GM12878 (cell line): Measurements from ENCODE around the gene IL23R. TPM values are rescaled to one million over a fixed set of nuclear protein-coding genes. Genes with fewer than 3 reads are reported as not detected.

Experiments
- ATAC-seq: fragments of 200-7000 bp; cut with Tn5 transposase; 3 replicates; pipeline ENCODE4 v1.9.1; 2020; ENCODE audit warnings: mild to moderate bottlenecking, moderate library complexity
- BruUV-seq: library from RNA; stranded (reverse); fragments of 400-500 nt; replicated peaks from 2 replicates; lab custom pipeline; 2021; lab: Mats Ljungman, UMichigan
- CTCF ChIA-PET: fragments of 300-600 bp; sonication (Branson Sonifier 250); formaldehyde crosslinking; extraction: SDS; loops from one replicate; lab custom pipeline; 2021; ENCODE audit warnings: inconsistent platforms; lab: Yijun Ruan, JAX
- POLR2A ChIA-PET: fragments of 350-600 bp; formaldehyde crosslinking; extraction: SDS; loops from one replicate; lab custom pipeline; 2021; ENCODE audit warnings: inconsistent platforms; lab: Charles Lee
- RAD21 ChIA-PET: fragments of 300-600 bp; sonication (Branson Sonifier 250); formaldehyde crosslinking; loops from one replicate; lab custom pipeline; 2023; ENCODE audit warnings: antibody characterized with exemption; ENCODE audit not compliant: unreplicated experiment; lab: Charles Lee
- SMC1A ChIA-PET: fragments of 300-600 bp; sonication (Branson Sonifier 250); formaldehyde crosslinking; loops from one replicate; lab custom pipeline; 2023; ENCODE audit not compliant: unreplicated experiment, uncharacterized antibody; lab: Charles Lee
- DNase-seq: peaks from one replicate; pipeline ENCODE4 v3.0.0-alpha.2; 2011; ENCODE audit warnings: low read depth, low spot score
- FAIRE-seq: peaks from 3 replicates; lab custom pipeline; 2011; peaks lifted over from hg19 to GRCh38; lab: Jason Lieb, UNC
- H2AFZ ChIP-seq: 2 replicates; pipeline ENCODE4 v1.6.0; 2011; ENCODE audit warnings: low read depth, low read length, control low read depth; ENCODE audit not compliant: control insufficient read depth
- H3K27ac ChIP-seq: 2 replicates; pipeline ENCODE4 v1.5.1; 2011; ENCODE audit warnings: control low read depth; ENCODE audit not compliant: control insufficient read depth, insufficient read depth
- H3K27me3 ChIP-seq, 2 experiments: replicated peaks in 1 of 2; 2 replicates each; pipeline versions ENCODE4 v1.6.0 to v1.6.1; 2011; ENCODE audit warnings: low read length in 1 of 2; ENCODE audit not compliant: control insufficient read depth in 2 of 2, insufficient read depth in 2 of 2
- H3K36me3 ChIP-seq, 2 experiments: 2 replicates each; pipeline ENCODE4 v1.5.1; 2011; ENCODE audit warnings: low read length in 1 of 2; ENCODE audit not compliant: control insufficient read depth in 2 of 2, insufficient read depth in 2 of 2
- H3K4me1 ChIP-seq: 2 replicates; pipeline ENCODE4 v1.6.1; 2011; ENCODE audit warnings: mild to moderate bottlenecking, low read length, moderate library complexity, mixed read lengths; ENCODE audit not compliant: control insufficient read depth, insufficient read depth
- H3K4me2 ChIP-seq: 2 replicates; pipeline ENCODE4 v1.6.0; 2011; ENCODE audit warnings: control low read depth; ENCODE audit not compliant: control insufficient read depth, insufficient read depth
- H3K4me3 ChIP-seq: fragments of 200-600 bp; sonication (generic); 2 replicates; pipeline ENCODE4 v1.5.1; 2016
- H3K79me2 ChIP-seq: 2 replicates; pipeline ENCODE4 v1.6.0; 2011; ENCODE audit warnings: low read length; ENCODE audit not compliant: control insufficient read depth, insufficient read depth
- H3K9ac ChIP-seq: 2 replicates; pipeline ENCODE4 v1.8.0; 2011; ENCODE audit warnings: low read length, control low read depth, mixed read lengths; ENCODE audit not compliant: control insufficient read depth, insufficient read depth
- H3K9me3 ChIP-seq: replicated peaks from 3 replicates; pipeline ENCODE4 v1.5.1; 2011; ENCODE audit warnings: mild to moderate bottlenecking, low read length; ENCODE audit not compliant: control insufficient read depth, insufficient read depth
- H4K20me1 ChIP-seq: 2 replicates; pipeline ENCODE4 v1.6.0; 2011; ENCODE audit not compliant: control insufficient read depth, insufficient read depth
- BACH1 ChIP-seq: fragments of 450-650 bp; IDR thresholded peaks from 2 replicates; pipeline ENCODE4 v1.6.1; 2017; ENCODE audit warnings: mild to moderate bottlenecking, borderline replicate concordance
- ELK1 ChIP-seq: IDR thresholded peaks from 2 replicates; pipeline ENCODE4 v1.6.1; 2012; ENCODE audit warnings: low read depth, low read length, improper control_type of control experiment
- ESRRA ChIP-seq: IDR thresholded peaks from 2 replicates; pipeline ENCODE4 v1.6.1; 2012; ENCODE audit warnings: mild to moderate bottlenecking, low read length, improper control_type of control experiment
- KDM1A ChIP-seq: fragments of 200-600 bp; sonication (generic); IDR thresholded peaks from 2 replicates; pipeline ENCODE4 v1.6.1; 2016; ENCODE audit warnings: borderline replicate concordance
- NFYA ChIP-seq: IDR thresholded peaks from 2 replicates; pipeline ENCODE4 v1.6.1; 2011; ENCODE audit warnings: low read depth, mild to moderate bottlenecking, low read length, improper control_type of control experiment, borderline replicate concordance
- POLR2AphosphoS5 ChIP-seq: IDR thresholded peaks from 2 replicates; pipeline ENCODE4 v1.6.1; 2011; ENCODE audit warnings: mild to moderate bottlenecking, low read length, inconsistent platforms
- SREBF1 ChIP-seq: IDR thresholded peaks from 2 replicates; pipeline ENCODE4 v1.6.1; 2012; ENCODE audit warnings: mild to moderate bottlenecking, low read length
- TARDBP ChIP-seq: IDR thresholded peaks from 2 replicates; pipeline ENCODE4 v1.6.1; 2016; ENCODE audit warnings: borderline replicate concordance
- WRNIP1 ChIP-seq: IDR thresholded peaks from 2 replicates; pipeline ENCODE4 v1.6.1; 2011; ENCODE audit warnings: low read depth, low read length, improper control_type of control experiment, borderline replicate concordance
- YY1 ChIP-seq: IDR thresholded peaks from 2 replicates; pipeline ENCODE4 v1.6.1; 2011; ENCODE audit warnings: low read depth, mild to moderate bottlenecking, low read length
- ZNF24 ChIP-seq: fragments of 450-650 bp; IDR thresholded peaks from 2 replicates; pipeline ENCODE4 v1.6.1; 2017; ENCODE audit warnings: antibody characterized with exemption, mild to moderate bottlenecking
- WGBS: methylation state at CpG from one replicate; pipeline ENCODE4 v1.1.6; 2016; ENCODE audit warnings: low lambda C conversion rate; ENCODE audit not compliant: insufficient replicate concordance, insufficient coverage; ENCODE audit errors: missing lambda C conversion rate; 5-methylcytosine and 5-hydroxymethylcytosine counted together
- in situ Hi-C: fragments of 300-500 bp; cut with MboI; formaldehyde crosslinking; loops from 9 replicates; pipeline ENCODE4 v1.14.3; 2018; ENCODE audit warnings: mixed read lengths
- intact Hi-C: fragments of 100-400 bp; cut with micrococcal nuclease; formaldehyde crosslinking; loops from one replicate; pipeline ENCODE4 v1.14.2; 2022; ENCODE audit not compliant: unreplicated experiment
- polyA plus RNA-seq, 11 experiments: library from polyadenylated mRNA; depleted of rRNA in 4 of 11; unstranded in 6 of 11; stranded (reverse) in 5 of 11; fragments of >200 nt; fragmentation: Nextera tagmentation in 4 of 11; fragmentation: Illumina TruSeq in 1 of 11; extraction: Ambion mirVana in 4 of 11; extraction: Trizol in 1 of 11; gene quantifications; 1 replicate in 1 of 11; 2 replicates in 10 of 11; pipeline versions ENCODE4 v1.2.1 to v1.2.3, GENCODE V29; 2011 to 2016; ENCODE audit warnings: inconsistent platforms in 2 of 11, missing spikeins in 2 of 11, low read depth in 1 of 11
- total RNA-seq, 4 experiments: library from RNA; depleted of rRNA in 3 of 4; stranded (reverse); fragments of >200 nt in 3 of 4; fragmentation: Illumina TruSeq in 1 of 4; extraction: Trizol in 1 of 4; gene quantifications; 2 replicates each; pipeline versions ENCODE4 v1.2.1 to v1.2.3, GENCODE V29; 2013 to 2021

IL23R gene
- total and polyA plus RNA-seq, 10 of the 15 experiments (the other 5 are each of a cell fraction or from before 2014, with no cell fraction given), result 0.16 to 6.4 (median 0.59) TPM

GRCh38 chr1:67256291-67257172 lies 90.3 kb downstream of the IL23R start:
- Histone ChIP-seq H3K9ac (no peak overlapping the region), H3K27me3 (no peaks in the 10 kb centered on the region), H4K20me1 (no peaks in the 10 kb centered on the region), H2AFZ (no peak overlapping the region), H3K9me3 (no peaks in the 10 kb centered on the region; the same call in 2 of the 3 replicates), H3K27ac (no peak overlapping the region), H3K79me2 (no peaks in the 10 kb centered on the region), H3K4me3 (no peak overlapping the region), H3K36me3 (no peaks in the 10 kb centered on the region), H3K4me1 (no peaks in the 10 kb centered on the region), H3K4me2 (no peak overlapping the region)
- in situ Hi-C loops (no loop called here), intact Hi-C loops (no loop called here)
- ATAC-seq, result no peak
- 25% methylated on average over 2 of the region's 2 CpGs for WGBS
- no peak for TF ChIP-seq ELK1
- no peak for TF ChIP-seq POLR2AphosphoS5
- TF ChIP-seq NFYA, result no peak
- FAIRE-seq, result no peak
- ChIA-PET RAD21 (no interaction called here), SMC1A (interaction anchor here (0.7 to 1.0 kb wide), 2 partner anchors 38 to 256 kb away, joined by 4 to 5 read pairs; no protein-coding TSS in a partner anchor), CTCF (interaction anchor here (1.4 to 2.1 kb wide), 2 partner anchors 11 to 43 kb away, joined by 3 to 8 read pairs; no protein-coding TSS in a partner anchor), POLR2A (no interaction called here)
- BruUV-seq, result no TSS peak
- DNase-seq, result no peak

- ChIA-PET POLR2A (no interaction called here), CTCF (interaction anchor here (1.4 to 2.1 kb wide), 2 partner anchors 12 to 43 kb away, joined by 3 to 8 read pairs; no protein-coding TSS in a partner anchor), SMC1A (interaction anchor here (0.7 to 1.0 kb wide), 2 partner anchors 37 to 255 kb away, joined by 4 to 5 read pairs; no protein-coding TSS in a partner anchor), RAD21 (no interaction called here)
- no TSS peak for BruUV-seq
- Histone ChIP-seq H2AFZ (no peak overlapping the region), H3K79me2 (no peaks in the 10 kb centered on the region), H4K20me1 (no peaks in the 10 kb centered on the region), H3K4me1 (no peaks in the 10 kb centered on the region), H3K9me3 (no peaks in the 10 kb centered on the region; the same call in 2 of the 3 replicates), H3K4me2 (no peak overlapping the region), H3K27me3 (no peaks in the 10 kb centered on the region), H3K27ac (no peak overlapping the region), H3K9ac (no peak overlapping the region), H3K36me3 (no peaks in the 10 kb centered on the region), H3K4me3 (no peak overlapping the region)
- 14% methylated on average over 5 of the region's 5 CpGs for WGBS
- FAIRE-seq (no peak), DNase-seq (no peak), ATAC-seq (no peak)
- in situ Hi-C loops, result no loop called here
- TF ChIP-seq YY1 (no peak), KDM1A (no peak), ELK1 (no peak), SREBF1 (no peak), TARDBP (no peak), WRNIP1 (no peak), ZNF24 (no peak), ESRRA (no peak), BACH1 (no peak)
- intact Hi-C loops, result no loop called here
These were observed 90.9 kb downstream of the IL23R start for GRCh38 chr1:67257173-67257535.
